ENCODE data around the gene TMEM79. TPM values are rescaled to one million over a fixed set of nuclear protein-coding genes. Genes with fewer than 3 reads are reported as not detected.

The TMEM79 gene
- total RNA-seq, 2 experiments from 2014 or later: 8.0 to 8.2 TPM

DNA sequence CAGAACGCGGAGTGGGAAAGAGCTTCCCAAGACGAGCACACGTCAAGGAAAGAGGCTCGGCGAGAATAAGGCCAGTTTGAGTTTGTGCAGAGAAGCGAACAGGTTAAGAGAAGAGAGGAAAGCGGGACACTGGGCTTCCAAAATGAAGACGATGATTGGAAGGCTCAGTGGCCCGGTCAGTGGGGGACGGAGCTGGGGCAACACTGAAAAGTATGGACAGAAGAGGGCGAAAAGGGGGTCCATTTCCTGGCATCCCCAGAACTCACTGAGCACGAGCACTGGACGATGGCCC is 53.7 kb downstream of the TMEM79 start:
- TF ChIP-seq CTCF (IDR thresholded peaks at IDR 0.05): no peak
- intact Hi-C loops (cut with micrococcal nuclease): loop anchor here (2.0 kb wide), 1 partner anchor 57 kb away; no protein-coding TSS in a partner anchor
- Mint-ChIP-seq H3K4me1 (ENCODE audit: low read depth) (peaks cover 27% of the 10 kb centered on the region), H3K36me3 (ENCODE audit: low read depth) (peaks cover 41% of the 10 kb centered on the region), H3K27ac (peak overlapping the region; percentile 99), H3K27me3 (no peaks in the 10 kb centered on the region), H3K9me3 (no peaks in the 10 kb centered on the region), H3K4me3 (peak overlapping the region; percentile 98)
- ChIA-PET POLR2A (interaction anchor here (1.1 to 2.6 kb wide), 5 partner anchors 10 to 143 kb away, joined by 3 to 26 read pairs (median 3); partner anchors contain the start of genes GLMP, SMG5 and TMEM79), CTCF (interaction anchor here (0.6 to 3.7 kb wide), 6 partner anchors 13 to 273 kb away, joined by 3 to 24 read pairs (median 3); partner anchors contain the start of genes SMG5 and TMEM79)
- DNase-seq (peak; percentile 47), ATAC-seq (no peak)

GRCh38 chr1:156338180-156338976 is 54.3 kb downstream of the TMEM79 start, which contains the start of the genes CCT3 and TSACC:
Gene CCT3, minus strand, starts transcription at chr1:156338292. Its CDS starts 108 bp downstream, at chr1:156338184.
Gene TSACC, plus strand, starts transcription at chr1:156338526. Its CDS starts 1,232 bp downstream, at chr1:156339758.
- Mint-ChIP-seq H3K4me1 (ENCODE audit: low read depth) (peaks cover 27% of the 10 kb centered on the region), H3K36me3 (ENCODE audit: low read depth) (peaks cover 40% of the 10 kb centered on the region), H3K4me3 (peak within 1 kb of the TSS; percentile 98), H3K27me3 (no peaks in the 10 kb centered on the region), H3K27ac (peak within 1 kb of the TSS; percentile 99), H3K9me3 (no peaks in the 10 kb centered on the region)
- DNase-seq: peak; percentile 99
- intact Hi-C loops (cut with micrococcal nuclease): no loop called here
- ATAC-seq: peak; percentile 95
- no peak for TF ChIP-seq CTCF (IDR thresholded peaks at IDR 0.05)
- ChIA-PET POLR2A (interaction anchor here (1.1 to 2.6 kb wide), 3 partner anchors 43 to 144 kb away, joined by 3 to 26 read pairs (median 3); partner anchors contain the start of genes GLMP, SMG5 and TMEM79), CTCF (interaction anchor here (0.6 to 3.7 kb wide), 6 partner anchors 14 to 274 kb away, joined by 3 to 24 read pairs (median 3); partner anchors contain the start of genes SMG5 and TMEM79)

Other genes starting within 250 kb of the TMEM79 start
- 10 to 100 TPM; 36.9 to 39.8 TPM for gene UBQLN4, start 230.5 kb upstream of the TMEM79 start, total RNA-seq
- gene LAMTOR2, start 229.5 kb upstream of the TMEM79 start, total RNA-seq: 10 to 100 TPM; 48.9 to 49.4 TPM
- under 1 TPM; 0.49 to 0.63 TPM for gene RAB25, start 223.2 kb upstream of the TMEM79 start, total RNA-seq
- gene MEX3A, start 201.9 kb upstream of the TMEM79 start, total RNA-seq: under 1 TPM; 0.45 to 0.83 TPM
- 10 to 100 TPM; 51.8 to 56.6 TPM for gene LMNA, start 169.6 kb upstream of the TMEM79 start, total RNA-seq
- gene SEMA4A, start 130.7 kb upstream of the TMEM79 start, total RNA-seq: 10 to 100 TPM; 23.8 to 24.7 TPM
- gene SLC25A44, start 90.2 kb upstream of the TMEM79 start, total RNA-seq: 10 to 100 TPM; 41.9 to 43.0 TPM
- gene PMF1, start 71.3 kb upstream of the TMEM79 start, total RNA-seq: 10 to 100 TPM; 89.4 to 93.7 TPM
- 1 to 10 TPM; 2.2 to 2.5 TPM for gene BGLAP, start 42.1 kb upstream of the TMEM79 start, total RNA-seq
- 1 to 10 TPM; 4.7 to 5.0 TPM for gene PAQR6, start 36.3 kb upstream of the TMEM79 start, total RNA-seq
- gene SMG5, start 1.5 kb upstream of the TMEM79 start, total RNA-seq: 10 to 100 TPM; 70.3 to 70.7 TPM
- 10 to 100 TPM in 1 of 2 experiments, 1 to 10 TPM in 1; 9.3 to 11.3 TPM for gene GLMP, start 11.4 kb downstream of the TMEM79 start, total RNA-seq
- under 1 TPM in 1 of 2 experiments, not detected in 1; 0.43 TPM for gene VHLL, start 15.0 kb downstream of the TMEM79 start, total RNA-seq
- 100 to 1,000 TPM; 379 to 388 TPM for gene CCT3, start 54.0 kb downstream of the TMEM79 start, total RNA-seq
- under 1 TPM in 1 of 2 experiments, not detected in 1; 0.72 TPM for gene TSACC, start 54.2 kb downstream of the TMEM79 start, total RNA-seq
- not detected for gene RHBG, start 84.9 kb downstream of the TMEM79 start, total RNA-seq
- gene MEF2D, start 216.4 kb downstream of the TMEM79 start, total RNA-seq: 10 to 100 TPM; 35.3 to 35.8 TPM

Measured in activated CD8-positive, alpha-beta T cell treated with anti-CD3 and anti-CD28 coated beads for 36 hours (primary cell).